Heart left ventricle (tissue), 16 donors: ENCODE results near the gene COA3. TPM values are rescaled to one million over a fixed set of nuclear protein-coding genes. Genes with fewer than 3 reads are reported as not detected.

ENCODE experiments used
- ATAC-seq, 4 donors: fragments of 200-7000 bp; cut with Tn5 transposase; one replicate each; pipeline ENCODE4 v1.9.1; 2020 to 2022; ENCODE audit warnings: moderate library complexity in 4 of 4, mild to moderate bottlenecking in 3 of 4, moderate number of reproducible peaks in 1 of 4
- DNase-seq, 5 donors: peaks; one replicate each; pipeline ENCODE4 v3.0.0-alpha.2; 2020
- H3K27ac ChIP-seq, 12 donors: fragments of 200-600 bp; sonication (generic) in 4 of 12; one replicate each; pipeline versions ENCODE4 v1.5.0 to v1.8.0; 2016 to 2022; ENCODE audit warnings: mild to moderate bottlenecking in 2 of 12
- H3K27me3 ChIP-seq, 9 donors: fragments of 200-600 bp; sonication (generic) in 2 of 9; one replicate each; pipeline versions ENCODE4 v1.5.1 to v1.8.0; 2016 to 2022; ENCODE audit warnings: mild to moderate bottlenecking in 3 of 9
- H3K36me3 ChIP-seq, 9 donors: fragments of 200-600 bp; sonication (generic) in 2 of 9; one replicate each; pipeline versions ENCODE4 v1.5.0 to v1.8.0; 2018 to 2022; ENCODE audit warnings: mild to moderate bottlenecking in 2 of 9
- H3K4me1 ChIP-seq, 12 donors: fragments of 200-600 bp; sonication (generic) in 4 of 12; one replicate each; pipeline versions ENCODE4 v1.5.0 to v1.8.0; 2016 to 2022; ENCODE audit warnings: mild to moderate bottlenecking in 3 of 12
- H3K4me3 ChIP-seq, 12 donors: fragments of 200-600 bp; sonication (generic) in 4 of 12; one replicate each; pipeline versions ENCODE4 v1.5.0 to v1.8.0; 2017 to 2022; ENCODE audit warnings: mild to moderate bottlenecking in 9 of 12, moderate library complexity in 4 of 12
- H3K9me3 ChIP-seq, 12 donors: fragments of 200-600 bp; sonication (generic) in 4 of 12; one replicate each; pipeline versions ENCODE4 v1.5.0 to v1.8.0; 2016 to 2022; ENCODE audit warnings: mild to moderate bottlenecking in 1 of 12
- CTCF ChIP-seq, 12 donors: fragments of 200-600 bp; sonication (generic) in 4 of 12; IDR thresholded peaks; one replicate each; pipeline versions ENCODE4 v1.5.0 to v1.8.0; 2018 to 2022; ENCODE audit warnings: antibody characterized with exemption in 12 of 12, mild to moderate bottlenecking in 5 of 12
- POLR2A ChIP-seq, 2 donors: fragments of 450-650 bp; IDR thresholded peaks; one replicate each; pipeline ENCODE4 v1.6.1; 2017; ENCODE audit warnings: antibody characterized with exemption in 2 of 2, mild to moderate bottlenecking in 2 of 2, moderate library complexity in 2 of 2
- WGBS, 4 donors: extraction: QIAGEN DNeasy Blood & Tissue Kit in 2 of 4; methylation state at CpG; one replicate each; pipeline versions ENCODE4 v1.1.5 to v1.1.7; 2013 to 2018; 5-methylcytosine and 5-hydroxymethylcytosine counted together
- intact Hi-C, 10 donors: fragments of 100-400 bp; cut with DNase I; formaldehyde crosslinking; loops; one replicate each; pipeline versions ENCODE4 v1.11.1 to v1.14.2; 2022
- polyA plus RNA-seq, 2 donors: library from polyadenylated mRNA; stranded (reverse); fragments of 200-250 nt; gene quantifications; one replicate each; pipeline ENCODE4 v1.2.3, GENCODE V29; 2013
- total RNA-seq, 9 donors: library from RNA; depleted of rRNA in 2 of 9; stranded (reverse); fragments of >200 nt in 2 of 9; fragmentation: NEBNext Ultra II Directional in 3 of 9; extraction: Animal tissue kit (Norgen Biotek cat#: 25700) in 3 of 9; gene quantifications; one replicate each; pipeline versions ENCODE4 v1.1.0 to v1.2.4, GENCODE V29; 2016 to 2023
- donor health status: ischemic (EF 13 %, LVEDD 7.1; RV severe dilation, severe dysfunction).
- donor health status: healthy with polysubstance abuse.
- donor health status: DM: no; HTN: yes; CAD: no.
- donor health status: DM: no; HTN: no; CAD: no.
- donor health status: ischemic (EF 25% LVEDD 6.9; RV normal size, moderate dysfunction).
- donor health status: ischemic (EF 25% LVEDD 5.7; RV mildly dilated, moderate dysfunction).
- donor health status: healthy.
- donor health status: DM: yes; HTN: yes; CAD: no.
- donor health status: ischemic (EF 35%, LVEDD 5.7; RV mildly dilated, moderate dysfunction).
- donor health status: nonischemic (EF 11% LVEDD 7.7; RV severe dilation, severe dysfunction).
- donor health status: DM: yes; HTN: yes; CAD: no.
- donor health status: PGD.
- donor health status: ischemic (EF 29% LVEDD 5.4; RV normal size, mild dysfunction).
- donor health status: nonischemic (EF 23%, LVEDD 6.1; RV moderate dilation, normal function).

Gene COA3
- total and polyA plus RNA-seq, 11 donors = 56.2 to 136 (median 72.4) TPM

GRCh38 chr17:42759982-42760651, 38.4 kb downstream of the COA3 start:
- peaks cover 3 to 41% (median 16%) of the 10 kb centered on the region in 12 donors for H3K4me1 ChIP-seq
- ATAC-seq (peak in 2 of 4 donors; percentile 19 to 20), DNase-seq (peak in 1 of 5 donors; percentile 42)
- no peak for TF ChIP-seq POLR2A (IDR thresholded peaks at IDR 0.05)
- TF ChIP-seq CTCF (IDR thresholded peaks at IDR 0.05) = no peak
- peak overlapping the region in 11 of 12 donors; percentile 44 to 92 (median 74) for H3K4me3 ChIP-seq
- intact Hi-C loops = loop anchor here in 6 of 10 donors (5.0 to 10.0 kb wide), 6 partner anchors 38 to 185 kb away; partner anchors contain the start of genes PSMC3IP (in 3 of the 6), RETREG3 (in 1 of the 6) and TUBG1 (in 1 of the 6)
- peaks cover 0 to 27% (median 2%) of the 10 kb centered on the region in 9 donors for H3K27me3 ChIP-seq
- no peaks in the 10 kb centered on the region for H3K9me3 ChIP-seq
- peak overlapping the region in 11 of 12 donors; percentile 78 to 98 (median 90) for H3K27ac ChIP-seq
- WGBS, 4 donors = 40 to 44% (median 42%) methylated on average over 10 to 11 of the region's 11 CpGs
- no peaks in the 10 kb centered on the region for H3K36me3 ChIP-seq

- H3K27ac ChIP-seq = peak overlapping the region in 4 of 12 donors; percentile 3 to 43 (median 14)
- H3K4me1 ChIP-seq = peaks cover 0 to 31% (median 19%) of the 10 kb centered on the region in 12 donors
- TF ChIP-seq CTCF (IDR thresholded peaks at IDR 0.05) = no peak
- TF ChIP-seq POLR2A (IDR thresholded peaks at IDR 0.05) = no peak
- no peaks in the 10 kb centered on the region for H3K36me3 ChIP-seq
- no peak overlapping the region for H3K4me3 ChIP-seq
- H3K9me3 ChIP-seq = no peaks in the 10 kb centered on the region
- peaks cover 0 to 7% (median 0%) of the 10 kb centered on the region in 9 donors for H3K27me3 ChIP-seq
- 69 to 79% (median 72%) methylated on average over 3 of the region's 3 CpGs for WGBS, 4 donors
- ATAC-seq (peak; percentile 74 to 89 (median 82)), DNase-seq (peak in 4 of 5 donors; percentile 23 to 78 (median 52))
- intact Hi-C loops = loop anchor here in 1 of 10 donors (5.0 kb wide), 1 partner anchor 172 kb away; no protein-coding TSS in a partner anchor
Observed at GRCh38 chr17:42754782-42755181, 43.7 kb downstream of the COA3 start.

- TF ChIP-seq CTCF (IDR thresholded peaks at IDR 0.05) (no peak), POLR2A (IDR thresholded peaks at IDR 0.05) (no peak)
- peaks cover 0 to 3% (median 0%) of the 10 kb centered on the region in 9 donors for H3K27me3 ChIP-seq
- no peaks in the 10 kb centered on the region for H3K9me3 ChIP-seq
- H3K4me1 ChIP-seq = peaks cover 7 to 45% (median 34%) of the 10 kb centered on the region in 12 donors
- H3K36me3 ChIP-seq = no peaks in the 10 kb centered on the region
- intact Hi-C loops = no loop called here
- no peak overlapping the region for H3K4me3 ChIP-seq
- peak overlapping the region in 2 of 12 donors; percentile 66 to 84 for H3K27ac ChIP-seq
- no peak for DNase-seq
- WGBS, 4 donors = 42 to 53% (median 50%) methylated on average over 7 of the region's 7 CpGs
- ATAC-seq = no peak
Observed at GRCh38 chr17:42751628-42752027, 46.9 kb downstream of the COA3 start.

- no peak for TF ChIP-seq POLR2A (IDR thresholded peaks at IDR 0.05)
- no peak for TF ChIP-seq CTCF (IDR thresholded peaks at IDR 0.05)
- intact Hi-C loops = no loop called here
- no peaks in the 10 kb centered on the region for H3K36me3 ChIP-seq
- no peak for DNase-seq
- no peak overlapping the region for H3K4me3 ChIP-seq
- peaks cover 7 to 45% (median 34%) of the 10 kb centered on the region in 12 donors for H3K4me1 ChIP-seq
- WGBS, 4 donors = 32 to 46% (median 34%) methylated on average over 3 of the region's 3 CpGs
- peak; percentile 10 to 60 (median 33) for ATAC-seq
- peak overlapping the region in 8 of 12 donors; percentile 51 to 84 (median 62) for H3K27ac ChIP-seq
- H3K9me3 ChIP-seq = no peaks in the 10 kb centered on the region
- H3K27me3 ChIP-seq = peaks cover 0 to 3% (median 0%) of the 10 kb centered on the region in 9 donors
Observed at GRCh38 chr17:42750739-42751344, 47.7 kb downstream of the COA3 start.
